Measurements from ENCODE around the gene WBP1L. TPM values are rescaled to one million over a fixed set of nuclear protein-coding genes. Genes with fewer than 3 reads are reported as not detected.

The WBP1L gene
- total and polyA plus RNA-seq, 2 of the 13 experiments (the other 11 are each of a cell fraction or from before 2014, with no cell fraction given): 8.3 to 12.3 TPM

DNA sequence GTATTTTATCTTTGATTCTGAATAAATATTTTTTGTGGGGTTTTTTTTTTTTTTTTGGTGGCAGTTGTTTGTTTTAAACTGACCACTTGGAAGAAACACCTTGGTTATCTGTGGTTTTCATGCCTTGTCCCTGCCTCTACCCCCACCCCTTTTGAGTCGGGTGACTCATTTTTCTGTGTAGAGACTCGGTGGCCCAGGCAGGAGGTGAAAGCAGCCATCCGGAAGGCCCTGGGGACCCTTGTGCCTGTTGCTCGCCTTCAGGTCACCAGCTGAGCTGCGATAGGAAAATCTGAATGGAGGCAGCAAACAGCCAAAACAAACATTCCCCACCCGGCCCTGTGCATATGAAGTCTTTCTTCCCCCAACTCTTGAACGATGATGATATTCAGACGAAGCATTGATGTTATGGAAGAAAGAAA, 70.7 kb downstream of the WBP1L start (continued):
- TF ChIP-seq ZNF574 (CRISPR knock-in tag; IDR thresholded peaks at IDR 0.05) (no peak), ZNF530 (CRISPR knock-in tag; IDR thresholded peaks at IDR 0.05; ENCODE audit: low read depth) (no peak), TCF7L2 (IDR thresholded peaks at IDR 0.05; ENCODE audit: low read depth, low read length) (no peak), REL (CRISPR knock-in tag; conservative IDR thresholded peaks at IDR 0.05) (no peak), MYNN (CRISPR knock-in tag; IDR thresholded peaks at IDR 0.05; ENCODE audit: low read depth) (no peak), HOMEZ (CRISPR knock-in tag; IDR thresholded peaks at IDR 0.05; ENCODE audit: low read depth) (no peak)
- TF ChIP-seq, protein P1, sequence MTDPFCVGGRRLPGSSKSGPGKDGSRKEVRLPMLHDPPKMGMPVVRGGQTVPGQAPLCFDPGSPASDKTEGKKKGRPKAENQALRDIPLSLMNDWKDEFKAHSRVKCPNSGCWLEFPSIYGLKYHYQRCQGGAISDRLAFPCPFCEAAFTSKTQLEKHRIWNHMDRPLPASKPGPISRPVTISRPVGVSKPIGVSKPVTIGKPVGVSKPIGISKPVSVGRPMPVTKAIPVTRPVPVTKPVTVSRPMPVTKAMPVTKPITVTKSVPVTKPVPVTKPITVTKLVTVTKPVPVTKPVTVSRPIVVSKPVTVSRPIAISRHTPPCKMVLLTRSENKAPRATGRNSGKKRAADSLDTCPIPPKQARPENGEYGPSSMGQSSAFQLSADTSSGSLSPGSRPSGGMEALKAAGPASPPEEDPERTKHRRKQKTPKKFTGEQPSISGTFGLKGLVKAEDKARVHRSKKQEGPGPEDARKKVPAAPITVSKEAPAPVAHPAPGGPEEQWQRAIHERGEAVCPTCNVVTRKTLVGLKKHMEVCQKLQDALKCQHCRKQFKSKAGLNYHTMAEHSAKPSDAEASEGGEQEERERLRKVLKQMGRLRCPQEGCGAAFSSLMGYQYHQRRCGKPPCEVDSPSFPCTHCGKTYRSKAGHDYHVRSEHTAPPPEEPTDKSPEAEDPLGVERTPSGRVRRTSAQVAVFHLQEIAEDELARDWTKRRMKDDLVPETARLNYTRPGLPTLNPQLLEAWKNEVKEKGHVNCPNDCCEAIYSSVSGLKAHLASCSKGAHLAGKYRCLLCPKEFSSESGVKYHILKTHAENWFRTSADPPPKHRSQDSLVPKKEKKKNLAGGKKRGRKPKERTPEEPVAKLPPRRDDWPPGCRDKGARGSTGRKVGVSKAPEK (CRISPR knock-in tag; IDR thresholded peaks at IDR 0.05; ENCODE audit: borderline replicate concordance): no peak
- TF ChIP-seq, protein P2, sequence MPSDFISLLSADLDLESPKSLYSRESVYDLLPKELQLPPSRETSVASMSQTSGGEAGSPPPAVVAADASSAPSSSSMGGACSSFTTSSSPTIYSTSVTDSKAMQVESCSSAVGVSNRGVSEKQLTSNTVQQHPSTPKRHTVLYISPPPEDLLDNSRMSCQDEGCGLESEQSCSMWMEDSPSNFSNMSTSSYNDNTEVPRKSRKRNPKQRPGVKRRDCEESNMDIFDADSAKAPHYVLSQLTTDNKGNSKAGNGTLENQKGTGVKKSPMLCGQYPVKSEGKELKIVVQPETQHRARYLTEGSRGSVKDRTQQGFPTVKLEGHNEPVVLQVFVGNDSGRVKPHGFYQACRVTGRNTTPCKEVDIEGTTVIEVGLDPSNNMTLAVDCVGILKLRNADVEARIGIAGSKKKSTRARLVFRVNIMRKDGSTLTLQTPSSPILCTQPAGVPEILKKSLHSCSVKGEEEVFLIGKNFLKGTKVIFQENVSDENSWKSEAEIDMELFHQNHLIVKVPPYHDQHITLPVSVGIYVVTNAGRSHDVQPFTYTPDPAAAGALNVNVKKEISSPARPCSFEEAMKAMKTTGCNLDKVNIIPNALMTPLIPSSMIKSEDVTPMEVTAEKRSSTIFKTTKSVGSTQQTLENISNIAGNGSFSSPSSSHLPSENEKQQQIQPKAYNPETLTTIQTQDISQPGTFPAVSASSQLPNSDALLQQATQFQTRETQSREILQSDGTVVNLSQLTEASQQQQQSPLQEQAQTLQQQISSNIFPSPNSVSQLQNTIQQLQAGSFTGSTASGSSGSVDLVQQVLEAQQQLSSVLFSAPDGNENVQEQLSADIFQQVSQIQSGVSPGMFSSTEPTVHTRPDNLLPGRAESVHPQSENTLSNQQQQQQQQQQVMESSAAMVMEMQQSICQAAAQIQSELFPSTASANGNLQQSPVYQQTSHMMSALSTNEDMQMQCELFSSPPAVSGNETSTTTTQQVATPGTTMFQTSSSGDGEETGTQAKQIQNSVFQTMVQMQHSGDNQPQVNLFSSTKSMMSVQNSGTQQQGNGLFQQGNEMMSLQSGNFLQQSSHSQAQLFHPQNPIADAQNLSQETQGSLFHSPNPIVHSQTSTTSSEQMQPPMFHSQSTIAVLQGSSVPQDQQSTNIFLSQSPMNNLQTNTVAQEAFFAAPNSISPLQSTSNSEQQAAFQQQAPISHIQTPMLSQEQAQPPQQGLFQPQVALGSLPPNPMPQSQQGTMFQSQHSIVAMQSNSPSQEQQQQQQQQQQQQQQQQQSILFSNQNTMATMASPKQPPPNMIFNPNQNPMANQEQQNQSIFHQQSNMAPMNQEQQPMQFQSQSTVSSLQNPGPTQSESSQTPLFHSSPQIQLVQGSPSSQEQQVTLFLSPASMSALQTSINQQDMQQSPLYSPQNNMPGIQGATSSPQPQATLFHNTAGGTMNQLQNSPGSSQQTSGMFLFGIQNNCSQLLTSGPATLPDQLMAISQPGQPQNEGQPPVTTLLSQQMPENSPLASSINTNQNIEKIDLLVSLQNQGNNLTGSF (CRISPR knock-in tag; IDR thresholded peaks at IDR 0.05): no peak
- TF ChIP-seq, protein P3, sequence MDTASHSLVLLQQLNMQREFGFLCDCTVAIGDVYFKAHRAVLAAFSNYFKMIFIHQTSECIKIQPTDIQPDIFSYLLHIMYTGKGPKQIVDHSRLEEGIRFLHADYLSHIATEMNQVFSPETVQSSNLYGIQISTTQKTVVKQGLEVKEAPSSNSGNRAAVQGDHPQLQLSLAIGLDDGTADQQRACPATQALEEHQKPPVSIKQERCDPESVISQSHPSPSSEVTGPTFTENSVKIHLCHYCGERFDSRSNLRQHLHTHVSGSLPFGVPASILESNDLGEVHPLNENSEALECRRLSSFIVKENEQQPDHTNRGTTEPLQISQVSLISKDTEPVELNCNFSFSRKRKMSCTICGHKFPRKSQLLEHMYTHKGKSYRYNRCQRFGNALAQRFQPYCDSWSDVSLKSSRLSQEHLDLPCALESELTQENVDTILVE (CRISPR knock-in tag; IDR thresholded peaks at IDR 0.05): 0 out of 2 replicates have a peak, but pooled peaks have one; percentile 9
- TF ChIP-seq, protein P4, sequence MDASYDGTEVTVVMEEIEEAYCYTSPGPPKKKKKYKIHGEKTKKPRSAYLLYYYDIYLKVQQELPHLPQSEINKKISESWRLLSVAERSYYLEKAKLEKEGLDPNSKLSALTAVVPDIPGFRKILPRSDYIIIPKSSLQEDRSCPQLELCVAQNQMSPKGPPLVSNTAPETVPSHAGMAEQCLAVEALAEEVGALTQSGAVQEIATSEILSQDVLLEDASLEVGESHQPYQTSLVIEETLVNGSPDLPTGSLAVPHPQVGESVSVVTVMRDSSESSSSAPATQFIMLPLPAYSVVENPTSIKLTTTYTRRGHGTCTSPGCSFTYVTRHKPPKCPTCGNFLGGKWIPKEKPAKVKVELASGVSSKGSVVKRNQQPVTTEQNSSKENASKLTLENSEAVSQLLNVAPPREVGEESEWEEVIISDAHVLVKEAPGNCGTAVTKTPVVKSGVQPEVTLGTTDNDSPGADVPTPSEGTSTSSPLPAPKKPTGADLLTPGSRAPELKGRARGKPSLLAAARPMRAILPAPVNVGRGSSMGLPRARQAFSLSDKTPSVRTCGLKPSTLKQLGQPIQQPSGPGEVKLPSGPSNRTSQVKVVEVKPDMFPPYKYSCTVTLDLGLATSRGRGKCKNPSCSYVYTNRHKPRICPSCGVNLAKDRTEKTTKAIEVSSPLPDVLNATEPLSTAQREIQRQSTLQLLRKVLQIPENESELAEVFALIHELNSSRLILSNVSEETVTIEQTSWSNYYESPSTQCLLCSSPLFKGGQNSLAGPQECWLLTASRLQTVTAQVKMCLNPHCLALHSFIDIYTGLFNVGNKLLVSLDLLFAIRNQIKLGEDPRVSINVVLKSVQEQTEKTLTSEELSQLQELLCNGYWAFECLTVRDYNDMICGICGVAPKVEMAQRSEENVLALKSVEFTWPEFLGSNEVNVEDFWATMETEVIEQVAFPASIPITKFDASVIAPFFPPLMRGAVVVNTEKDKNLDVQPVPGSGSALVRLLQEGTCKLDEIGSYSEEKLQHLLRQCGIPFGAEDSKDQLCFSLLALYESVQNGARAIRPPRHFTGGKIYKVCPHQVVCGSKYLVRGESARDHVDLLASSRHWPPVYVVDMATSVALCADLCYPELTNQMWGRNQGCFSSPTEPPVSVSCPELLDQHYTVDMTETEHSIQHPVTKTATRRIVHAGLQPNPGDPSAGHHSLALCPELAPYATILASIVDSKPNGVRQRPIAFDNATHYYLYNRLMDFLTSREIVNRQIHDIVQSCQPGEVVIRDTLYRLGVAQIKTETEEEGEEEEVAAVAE (CRISPR knock-in tag; IDR thresholded peaks at IDR 0.05; ENCODE audit: borderline replicate concordance): no peak
